Sigmoid colon (tissue), 7 donors: ENCODE results near the gene RPS6KA2. TPM values are rescaled to one million over a fixed set of nuclear protein-coding genes. Genes with fewer than 3 reads are reported as not detected.

Source experiments
- DNase-seq: peaks from one replicate; pipeline ENCODE4 v3.0.0-alpha.2; 2019
- H3K27ac ChIP-seq, 4 donors: fragments of 200-600 bp; sonication (generic); one replicate each; pipeline ENCODE4 v1.5.1; 2016 to 2019; ENCODE audit warnings: mild to moderate bottlenecking in 1 of 4
- H3K27me3 ChIP-seq, 3 donors: fragments of 200-600 bp; sonication (generic); one replicate each; pipeline ENCODE4 v1.5.1; 2019; ENCODE audit warnings: mild to moderate bottlenecking in 1 of 3
- H3K36me3 ChIP-seq, 4 donors: fragments of 200-600 bp; sonication (generic); one replicate each; pipeline ENCODE4 v1.5.1; 2016 to 2019
- H3K4me1 ChIP-seq, 4 donors: fragments of 200-600 bp; sonication (generic); one replicate each; pipeline ENCODE4 v1.5.1; 2017 to 2019
- H3K4me3 ChIP-seq, 4 donors: fragments of 200-600 bp; sonication (generic); one replicate each; pipeline ENCODE4 v1.5.1; 2017 to 2019; ENCODE audit warnings: mild to moderate bottlenecking in 2 of 4, moderate library complexity in 1 of 4
- H3K9me3 ChIP-seq, 4 donors: fragments of 200-600 bp in 3 of 4; sonication (generic) in 3 of 4; one replicate each; pipeline versions ENCODE4 v1.5.1 to v1.6.1; 2013 to 2019
- EP300 ChIP-seq, 4 donors: sonication (generic); formaldehyde crosslinking; IDR thresholded peaks; one replicate each; pipeline ENCODE4 v1.6.1; 2017; ENCODE audit warnings: antibody characterized with exemption in 4 of 4
- POLR2A ChIP-seq, 2 donors: fragments of 450-650 bp; IDR thresholded peaks; one replicate each; pipeline ENCODE4 v1.6.1; 2016; ENCODE audit warnings: antibody characterized with exemption in 2 of 2, mild to moderate bottlenecking in 2 of 2, moderate library complexity in 2 of 2
- POLR2AphosphoS5 ChIP-seq, 4 donors: sonication (generic); formaldehyde crosslinking; IDR thresholded peaks; one replicate each; pipeline ENCODE4 v1.6.1; 2017; ENCODE audit warnings: antibody characterized with exemption in 4 of 4
- WGBS, 2 donors: extraction: QIAGEN DNeasy Blood & Tissue Kit; methylation state at CpG; one replicate each; pipeline ENCODE4 v1.1.7; 2013; 5-methylcytosine and 5-hydroxymethylcytosine counted together
- intact Hi-C: fragments of 100-400 bp; cut with DNase I; formaldehyde crosslinking; loops from one replicate; pipeline ENCODE4 v1.15.1; 2023
- polyA plus RNA-seq, 3 donors: library from polyadenylated mRNA; stranded (reverse); fragments of 200-250 nt; gene quantifications; one replicate each; pipeline ENCODE4 v1.2.3, GENCODE V29; 2013
- total RNA-seq, 4 donors: library from RNA; depleted of rRNA; stranded (reverse); fragments of >200 nt; gene quantifications; one replicate each; pipeline ENCODE4 v1.1.0, GENCODE V29; 2016
- TF ChIP-seq, protein P1 (sequence below), 4 experiments: fragments of 450-650 bp in 3 of 4; fragments of 200-600 bp in 1 of 4; IDR thresholded peaks; one replicate each; pipeline ENCODE4 v1.5.1; 2016 to 2019; ENCODE audit warnings: antibody characterized with exemption in 4 of 4, mild to moderate bottlenecking in 3 of 4, moderate library complexity in 2 of 4
- donor health status: healthy with polysubstance abuse.
- donor health status: Bipolar disorder and iron deficiency.
- donor health status: healthy.

RPS6KA2 gene
- total and polyA plus RNA-seq, 7 donors: 6.5 to 44.7 (median 27.8) TPM

DNA sequence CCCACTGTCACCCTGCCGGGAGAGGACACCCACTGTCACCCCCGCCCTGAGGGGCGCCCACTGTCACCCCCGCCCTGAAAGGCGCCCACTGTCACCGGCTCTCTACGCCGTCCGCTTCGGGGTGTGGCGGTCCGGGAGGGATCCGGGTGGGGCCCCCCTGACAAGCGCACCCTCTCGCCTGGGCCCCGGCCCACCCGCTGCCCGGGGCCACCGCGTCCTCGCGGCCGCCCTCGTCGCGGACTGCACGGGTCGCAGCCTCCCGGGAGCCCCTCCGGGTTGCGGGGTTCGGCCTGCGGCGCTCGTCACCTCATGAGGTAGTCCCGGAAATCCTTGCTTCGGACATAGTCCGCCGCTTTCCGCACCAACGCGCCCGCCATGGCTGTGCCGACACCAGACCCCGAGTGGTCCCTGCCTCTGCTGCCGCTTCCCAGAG, 244.5 kb downstream of the RPS6KA2 start:
- peak; percentile 70 for DNase-seq
- peak overlapping the region; percentile 92 to 97 (median 95) for H3K27ac ChIP-seq
- 0% methylated on average over 46 of the region's 46 CpGs for WGBS, 2 donors
- no peaks in the 10 kb centered on the region for H3K9me3 ChIP-seq
- TF ChIP-seq POLR2AphosphoS5 (IDR thresholded peaks at IDR 0.05): no peak
- TF ChIP-seq EP300 (IDR thresholded peaks at IDR 0.05): no peak
- TF ChIP-seq POLR2A (IDR thresholded peaks at IDR 0.05): no peak
- TF ChIP-seq, protein P1, sequence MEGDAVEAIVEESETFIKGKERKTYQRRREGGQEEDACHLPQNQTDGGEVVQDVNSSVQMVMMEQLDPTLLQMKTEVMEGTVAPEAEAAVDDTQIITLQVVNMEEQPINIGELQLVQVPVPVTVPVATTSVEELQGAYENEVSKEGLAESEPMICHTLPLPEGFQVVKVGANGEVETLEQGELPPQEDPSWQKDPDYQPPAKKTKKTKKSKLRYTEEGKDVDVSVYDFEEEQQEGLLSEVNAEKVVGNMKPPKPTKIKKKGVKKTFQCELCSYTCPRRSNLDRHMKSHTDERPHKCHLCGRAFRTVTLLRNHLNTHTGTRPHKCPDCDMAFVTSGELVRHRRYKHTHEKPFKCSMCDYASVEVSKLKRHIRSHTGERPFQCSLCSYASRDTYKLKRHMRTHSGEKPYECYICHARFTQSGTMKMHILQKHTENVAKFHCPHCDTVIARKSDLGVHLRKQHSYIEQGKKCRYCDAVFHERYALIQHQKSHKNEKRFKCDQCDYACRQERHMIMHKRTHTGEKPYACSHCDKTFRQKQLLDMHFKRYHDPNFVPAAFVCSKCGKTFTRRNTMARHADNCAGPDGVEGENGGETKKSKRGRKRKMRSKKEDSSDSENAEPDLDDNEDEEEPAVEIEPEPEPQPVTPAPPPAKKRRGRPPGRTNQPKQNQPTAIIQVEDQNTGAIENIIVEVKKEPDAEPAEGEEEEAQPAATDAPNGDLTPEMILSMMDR (IDR thresholded peaks at IDR 0.05): no peak
- no peaks in the 10 kb centered on the region for H3K36me3 ChIP-seq
- peak overlapping the region; percentile 57 to 98 (median 97) for H3K4me3 ChIP-seq
- H3K27me3 ChIP-seq: no peaks in the 10 kb centered on the region
- intact Hi-C loops: loop anchor here (2.0 to 10.0 kb wide), 5 partner anchors 174 to 574 kb away; partner anchors contain the start of genes RNASET2 and RPS6KA2
- peaks cover 0 to 22% (median 11%) of the 10 kb centered on the region in 4 donors for H3K4me1 ChIP-seq

DNA sequence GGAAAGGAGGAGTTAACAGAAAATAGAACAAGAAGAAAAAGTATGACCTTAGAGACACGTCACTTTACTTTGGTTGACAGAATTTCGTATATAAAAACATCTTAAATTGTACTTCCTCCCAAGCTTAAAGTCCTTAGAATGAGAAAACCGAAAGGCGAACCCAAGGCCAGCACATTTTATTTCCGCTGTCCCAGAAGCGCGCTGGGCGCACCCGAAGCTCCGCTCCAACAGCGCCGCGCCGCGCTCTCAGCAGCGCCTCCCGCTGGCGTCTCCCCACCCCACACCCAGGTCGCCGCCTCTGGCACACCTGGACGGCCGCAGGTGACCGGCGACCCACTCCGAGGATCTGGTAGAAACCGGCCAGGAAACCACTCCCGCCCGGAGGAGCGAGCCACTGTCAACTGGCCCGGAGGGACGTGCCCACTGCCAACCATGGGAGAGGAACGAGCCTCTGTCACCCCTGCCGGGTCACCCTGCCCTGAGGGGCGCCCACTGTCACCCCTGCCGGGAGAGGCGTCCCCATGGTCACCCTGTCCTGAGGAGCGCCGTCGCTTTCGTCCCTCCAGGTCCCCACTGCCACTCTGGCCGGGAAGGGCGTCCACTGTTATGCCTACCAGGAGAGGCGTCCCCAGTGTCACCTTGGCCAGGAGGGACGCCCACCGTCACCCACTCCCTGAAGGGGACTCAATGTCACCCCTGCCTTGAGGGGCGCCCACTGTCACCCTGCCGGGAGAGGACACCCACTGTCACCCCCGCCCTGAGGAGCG, 245.1 kb downstream of the RPS6KA2 start:
- TF ChIP-seq POLR2AphosphoS5 (IDR thresholded peaks at IDR 0.05) (peak in 3 of 4 donors; percentile 51 to 62 (median 54)), EP300 (IDR thresholded peaks at IDR 0.05) (no peak)
- TF ChIP-seq, protein P1 (IDR thresholded peaks at IDR 0.05): peak; percentile 30 to 74 (median 70)
- Histone ChIP-seq H3K36me3 (no peaks in the 10 kb centered on the region), H3K4me3 (peak overlapping the region; percentile 57 to 98 (median 97)), H3K27me3 (no peaks in the 10 kb centered on the region), H3K9me3 (no peaks in the 10 kb centered on the region), H3K27ac (peak overlapping the region; percentile 92 to 97 (median 95)), H3K4me1 (peaks cover 0 to 22% (median 11%) of the 10 kb centered on the region in 4 donors)
- peak; percentile 81 for DNase-seq
- intact Hi-C loops: loop anchor here (1.0 to 10.0 kb wide), 6 partner anchors 39 to 575 kb away; partner anchors contain the start of genes RNASET2 and RPS6KA2
- WGBS, 2 donors: 0% methylated on average over 49 of the region's 49 CpGs

DNA sequence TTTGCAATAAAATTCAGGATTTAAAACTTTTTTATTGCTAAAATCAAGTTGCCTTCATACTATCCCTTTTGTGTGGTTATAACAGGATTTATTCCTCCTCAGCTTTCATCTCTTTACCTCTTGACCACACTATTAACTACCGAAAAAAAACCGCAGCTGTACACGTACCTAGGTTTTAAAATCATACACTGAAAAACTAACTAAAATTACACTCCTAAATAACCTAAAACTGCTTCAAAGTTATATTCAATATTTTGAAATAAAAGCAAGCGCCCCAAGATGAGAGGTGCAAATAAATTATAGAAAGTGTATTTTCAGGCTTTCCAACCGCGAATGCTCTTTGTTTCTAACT, 245.7 kb downstream of the RPS6KA2 start:
- H3K4me1 ChIP-seq: peaks cover 0 to 22% (median 11%) of the 10 kb centered on the region in 4 donors
- TF ChIP-seq POLR2A (IDR thresholded peaks at IDR 0.05): no peak
- TF ChIP-seq, protein P1 (IDR thresholded peaks at IDR 0.05): no peak
- peak overlapping the region; percentile 57 to 98 (median 97) for H3K4me3 ChIP-seq
- WGBS, 2 donors: 5 to 24% methylated on average over 6 of the region's 6 CpGs
- H3K27ac ChIP-seq: peak overlapping the region; percentile 92 to 97 (median 95)
- intact Hi-C loops: loop anchor here (1.0 to 10.0 kb wide), 3 partner anchors 38 to 494 kb away; no protein-coding TSS in a partner anchor
- no peaks in the 10 kb centered on the region for H3K27me3 ChIP-seq
- DNase-seq: no peak
- no peaks in the 10 kb centered on the region for H3K36me3 ChIP-seq
- no peaks in the 10 kb centered on the region for H3K9me3 ChIP-seq

DNA sequence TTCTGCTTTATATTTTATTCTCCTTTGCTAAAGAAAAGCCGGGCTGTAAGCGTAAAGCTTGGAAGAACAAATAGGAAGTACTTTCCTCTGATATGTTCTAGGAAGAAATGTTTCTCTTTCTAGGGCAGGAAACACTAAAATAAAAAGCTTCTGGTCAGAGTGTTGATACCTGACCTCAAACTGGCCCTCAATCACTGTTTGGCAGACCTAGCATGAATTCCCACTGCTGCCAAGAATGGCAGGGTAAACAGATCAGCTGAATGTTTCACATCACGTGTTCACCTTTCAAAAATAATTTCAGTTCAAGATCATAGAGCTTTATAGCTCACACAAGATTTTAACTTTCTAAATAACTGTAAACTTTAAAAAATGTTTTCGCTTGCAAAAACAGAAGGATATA, 247.3 kb downstream of the RPS6KA2 start:
- Histone ChIP-seq H3K27me3 (no peaks in the 10 kb centered on the region), H3K4me3 (no peak overlapping the region), H3K36me3 (no peaks in the 10 kb centered on the region), H3K9me3 (no peaks in the 10 kb centered on the region), H3K27ac (no peak overlapping the region), H3K4me1 (peaks cover 0 to 22% (median 11%) of the 10 kb centered on the region in 4 donors)
- 86 to 87% methylated on average over 4 of the region's 4 CpGs for WGBS, 2 donors
- no peak for DNase-seq
- no peak for TF ChIP-seq POLR2AphosphoS5 (IDR thresholded peaks at IDR 0.05)
- TF ChIP-seq POLR2A (IDR thresholded peaks at IDR 0.05): no peak
- TF ChIP-seq EP300 (IDR thresholded peaks at IDR 0.05): no peak
- TF ChIP-seq, protein P1 (IDR thresholded peaks at IDR 0.05): no peak
- intact Hi-C loops: loop anchor here (5.0 to 10.0 kb wide), 2 partner anchors 375 to 492 kb away; no protein-coding TSS in a partner anchor
